PC-3 (cell line): ENCODE results near the gene CERS2. TPM values are rescaled to one million over a fixed set of nuclear protein-coding genes. Genes with fewer than 3 reads are reported as not detected.

Source experiments
- ATAC-seq: fragments of 200-7000 bp; cut with Tn5 transposase; 2 replicates; pipeline ENCODE4 v1.9.1; 2020; ENCODE audit warnings: mild to moderate bottlenecking, moderate library complexity
- BruUV-seq: library from RNA; stranded (reverse); fragments of 400-500 nt; replicated peaks from 2 replicates; lab custom pipeline; 2021; lab: Mats Ljungman, UMichigan
- CTCF ChIA-PET: fragments of 300-600 bp; sonication (Branson Sonifier 250); formaldehyde crosslinking; loops from one replicate; lab custom pipeline; 2022; ENCODE audit warnings: antibody characterized with exemption; lab: Charles Lee
- POLR2A ChIA-PET: fragments of 300-600 bp; sonication (Branson Sonifier 250); formaldehyde crosslinking; loops from one replicate; lab custom pipeline; 2022; ENCODE audit warnings: antibody characterized with exemption; ENCODE audit not compliant: unreplicated experiment; lab: Charles Lee
- DNase-seq: peaks from one replicate; pipeline ENCODE4 v3.0.0-alpha.2; 2015
- H2AFZ ChIP-seq: fragments of 300-600 bp; sonication (generic); 2 replicates; pipeline ENCODE4 v1.6.0; 2016; ENCODE audit warnings: antibody characterized with exemption, low read length
- H3F3A ChIP-seq: fragments of 300-600 bp; sonication (generic); one replicate; pipeline ENCODE4 v1.6.0; 2017; ENCODE audit warnings: antibody characterized with exemption, low read length, control low read depth, mild to moderate bottlenecking; ENCODE audit not compliant: unreplicated experiment
- H3K27ac ChIP-seq: fragments of 300-600 bp; sonication (generic); 2 replicates; pipeline ENCODE4 v1.5.1; 2016; ENCODE audit warnings: mild to moderate bottlenecking, low read length
- H3K27me3 ChIP-seq: fragments of 300-600 bp; sonication (generic); 2 replicates; pipeline ENCODE4 v1.6.1; 2016; ENCODE audit warnings: low read length, mixed read lengths
- H3K36me3 ChIP-seq: fragments of 300-600 bp; sonication (generic); 2 replicates; pipeline ENCODE4 v1.6.1; 2016; ENCODE audit warnings: low read depth, mixed run types, low read length, mixed read lengths
- H3K4me1 ChIP-seq: fragments of 300-600 bp; sonication (generic); 2 replicates; pipeline ENCODE4 v1.5.1; 2016; ENCODE audit warnings: low read length; ENCODE audit not compliant: insufficient read depth
- H3K4me2 ChIP-seq: fragments of 300-600 bp; sonication (generic); 2 replicates; pipeline ENCODE4 v1.6.0; 2016; ENCODE audit warnings: low read length
- H3K4me3 ChIP-seq: fragments of 300-600 bp; sonication (generic); 2 replicates; pipeline ENCODE4 v1.5.1; 2016; ENCODE audit warnings: mild to moderate bottlenecking, low read length, mixed read lengths
- H3K79me2 ChIP-seq: fragments of 300-600 bp; sonication (generic); 2 replicates; pipeline ENCODE4 v1.6.1; 2017; ENCODE audit warnings: low read length, mixed read lengths
- H3K9ac ChIP-seq: fragments of 300-600 bp; sonication (generic); 2 replicates; pipeline ENCODE4 v1.6.0; 2016; ENCODE audit warnings: mild to moderate bottlenecking, low read length
- H3K9me2 ChIP-seq: fragments of 300-600 bp; sonication (generic); replicated peaks from 2 replicates; pipeline ENCODE4 v1.6.1; 2016; ENCODE audit warnings: mixed run types, low read length, mixed read lengths
- H3K9me3 ChIP-seq: fragments of 300-600 bp; sonication (generic); 2 replicates; pipeline ENCODE4 v1.6.1; 2016; ENCODE audit warnings: low read length, mixed read lengths
- H4K20me1 ChIP-seq: fragments of 300-600 bp; sonication (generic); 2 replicates; pipeline ENCODE4 v1.6.1; 2016; ENCODE audit warnings: low read length, mixed read lengths
- EZH2 ChIP-seq: fragments of 300-600 bp; sonication (generic); IDR thresholded peaks from one replicate; pipeline ENCODE4 v1.6.1; 2017; ENCODE audit warnings: antibody characterized with exemption, mild to moderate bottlenecking, low read length; ENCODE audit not compliant: unreplicated experiment
- EZH2phosphoT487 ChIP-seq: fragments of 300-600 bp; sonication (generic); IDR thresholded peaks from 2 replicates; pipeline ENCODE4 v1.6.1; 2018; ENCODE audit warnings: mild to moderate bottlenecking, antibody characterized with exemption, low read length, borderline replicate concordance
- intact Hi-C: fragments of 100-400 bp; cut with micrococcal nuclease; formaldehyde crosslinking; loops from 2 replicates; pipeline ENCODE4 v1.9.0; 2023
- total RNA-seq: library from RNA; depleted of rRNA; stranded (reverse); fragments of >200 nt; gene quantifications from 2 replicates; pipeline ENCODE4 v1.2.3, GENCODE V29; 2014
- TF ChIP-seq, protein P1 (sequence below): fragments of 300-600 bp; sonication (generic); conservative IDR thresholded peaks from 2 replicates; pipeline ENCODE4 v1.5.1; 2017; ENCODE audit warnings: antibody characterized with exemption, low read depth, mild to moderate bottlenecking, low read length

Gene CERS2
- total RNA-seq, 1 experiment from 2014 or later: 176 TPM

DNA sequence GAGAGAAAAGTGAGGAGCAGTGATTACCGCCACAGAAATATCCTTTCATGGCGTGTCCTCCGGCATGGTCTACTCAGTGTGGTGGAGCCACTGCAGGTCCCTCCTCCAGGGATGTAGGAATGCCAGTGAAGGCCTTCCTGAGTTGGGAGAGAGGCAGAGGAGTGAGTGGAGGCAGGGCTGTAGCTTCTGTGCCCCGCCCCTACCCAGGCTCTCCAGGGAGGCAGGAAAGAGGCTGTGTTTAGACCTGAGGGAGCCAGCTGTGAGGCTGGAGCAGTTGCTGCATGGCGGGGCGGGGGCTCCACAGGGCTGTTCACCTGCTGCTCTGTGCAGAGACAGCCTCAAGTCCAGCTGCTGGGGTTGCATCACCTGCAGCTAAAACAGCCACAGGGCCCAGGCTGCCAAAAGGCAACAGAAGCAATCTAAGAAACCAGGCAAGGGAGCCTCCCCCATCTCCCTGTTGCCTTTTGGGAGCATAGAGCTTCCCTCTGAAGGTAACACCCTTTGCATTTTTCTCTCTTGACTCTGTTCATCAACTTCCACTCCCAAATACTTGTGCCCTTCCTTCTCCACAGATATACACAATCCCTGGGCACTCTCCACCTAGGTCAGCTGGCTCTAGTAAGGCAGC lies 6.7 kb upstream of the CERS2 start:
- intact Hi-C loops: no loop called here
- Histone ChIP-seq H3K9me3 (no peaks in the 10 kb centered on the region), H3K4me2 (0 out of 2 replicates have a peak overlapping the region, but pooled peaks have one; percentile 2), H3K36me3 (no peaks in the 10 kb centered on the region; the same call in 1 of the 2 replicates), H3K4me3 (no peak overlapping the region), H3K27me3 (no peaks in the 10 kb centered on the region), H3K27ac (no peak overlapping the region), H3K4me1 (peaks cover 45% of the 10 kb centered on the region), H3F3A (peaks cover 4% of the 10 kb centered on the region), H3K9me2 (no peaks in the 10 kb centered on the region), H4K20me1 (no peaks in the 10 kb centered on the region), H3K79me2 (no peaks in the 10 kb centered on the region), H2AFZ (peak overlapping the region; percentile 10; the same call in 1 of the 2 replicates), H3K9ac (no peak overlapping the region)
- ATAC-seq (peak; percentile 34), DNase-seq (peak; percentile 54)
- TF ChIP-seq, protein P1, sequence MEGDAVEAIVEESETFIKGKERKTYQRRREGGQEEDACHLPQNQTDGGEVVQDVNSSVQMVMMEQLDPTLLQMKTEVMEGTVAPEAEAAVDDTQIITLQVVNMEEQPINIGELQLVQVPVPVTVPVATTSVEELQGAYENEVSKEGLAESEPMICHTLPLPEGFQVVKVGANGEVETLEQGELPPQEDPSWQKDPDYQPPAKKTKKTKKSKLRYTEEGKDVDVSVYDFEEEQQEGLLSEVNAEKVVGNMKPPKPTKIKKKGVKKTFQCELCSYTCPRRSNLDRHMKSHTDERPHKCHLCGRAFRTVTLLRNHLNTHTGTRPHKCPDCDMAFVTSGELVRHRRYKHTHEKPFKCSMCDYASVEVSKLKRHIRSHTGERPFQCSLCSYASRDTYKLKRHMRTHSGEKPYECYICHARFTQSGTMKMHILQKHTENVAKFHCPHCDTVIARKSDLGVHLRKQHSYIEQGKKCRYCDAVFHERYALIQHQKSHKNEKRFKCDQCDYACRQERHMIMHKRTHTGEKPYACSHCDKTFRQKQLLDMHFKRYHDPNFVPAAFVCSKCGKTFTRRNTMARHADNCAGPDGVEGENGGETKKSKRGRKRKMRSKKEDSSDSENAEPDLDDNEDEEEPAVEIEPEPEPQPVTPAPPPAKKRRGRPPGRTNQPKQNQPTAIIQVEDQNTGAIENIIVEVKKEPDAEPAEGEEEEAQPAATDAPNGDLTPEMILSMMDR: no peak
- no peak for TF ChIP-seq EZH2
- no peak for TF ChIP-seq EZH2phosphoT487
- ChIA-PET POLR2A (interaction anchor here (0.5 to 0.6 kb wide), 2 partner anchors 383 to 403 kb away, joined by 3 to 19 read pairs; no protein-coding TSS in a partner anchor), CTCF (interaction anchor here (0.8 to 1.8 kb wide), 3 partner anchors 13 to 465 kb away, joined by 3 to 16 read pairs (median 3); partner anchors contain the start of gene FALEC)
- BruUV-seq: no TSS peak

DNA sequence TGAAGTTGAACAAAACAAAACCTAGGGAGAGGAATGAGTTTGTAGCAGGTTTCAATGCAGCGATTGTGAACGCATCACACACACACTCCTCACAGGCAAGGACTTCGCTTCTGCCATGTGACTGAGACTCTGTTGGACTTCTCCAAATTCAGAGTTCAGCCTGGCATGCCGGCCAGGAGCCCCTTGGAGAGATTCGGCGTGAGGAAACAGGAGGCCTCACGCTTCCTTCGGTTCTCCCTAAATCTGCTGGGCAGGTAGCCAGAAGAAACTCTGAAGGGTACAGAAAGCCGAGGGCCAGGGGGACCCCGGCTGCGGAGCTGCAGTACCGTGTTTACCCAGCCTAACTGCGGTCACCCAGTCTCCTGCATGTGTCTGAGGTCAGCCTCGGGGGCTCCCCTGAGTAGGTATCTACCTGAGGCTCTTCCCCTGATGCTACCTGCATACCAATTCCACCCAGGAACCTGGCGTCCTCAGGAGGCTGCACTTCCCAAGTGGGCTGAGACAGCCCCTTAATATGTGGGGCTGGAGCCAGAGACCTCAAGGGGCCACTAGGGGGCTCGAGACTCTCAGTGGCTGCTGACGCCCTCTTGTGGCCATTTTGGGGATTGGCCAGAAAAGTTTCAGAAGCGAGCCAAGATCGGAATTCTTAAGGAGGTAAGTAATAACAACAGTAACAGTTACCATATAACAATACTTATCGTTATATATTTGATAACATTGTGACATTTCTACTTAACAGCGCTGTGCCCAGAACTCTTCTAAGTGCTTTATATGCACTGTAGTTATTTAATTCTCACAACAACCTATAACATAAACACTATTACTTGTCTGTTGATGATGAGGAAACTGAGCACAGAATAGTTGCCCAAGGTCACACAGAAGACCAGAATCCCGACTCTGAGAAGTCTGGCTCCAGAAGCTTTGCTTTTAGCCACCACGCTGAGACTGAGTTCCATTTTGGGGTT lies 4.7 kb upstream of the CERS2 start:
- Histone ChIP-seq H3K27ac (no peak overlapping the region), H3K9me3 (no peaks in the 10 kb centered on the region), H3K4me1 (peaks cover 42% of the 10 kb centered on the region), H3K9me2 (no peaks in the 10 kb centered on the region), H3K4me2 (peak overlapping the region; percentile 27), H3K79me2 (no peaks in the 10 kb centered on the region), H2AFZ (peak overlapping the region; percentile 61), H3F3A (peaks cover 4% of the 10 kb centered on the region), H3K9ac (no peak overlapping the region), H4K20me1 (no peaks in the 10 kb centered on the region), H3K36me3 (no peaks in the 10 kb centered on the region; the same call in 1 of the 2 replicates), H3K4me3 (no peak overlapping the region), H3K27me3 (no peaks in the 10 kb centered on the region)
- intact Hi-C loops: loop anchor here (1.0 to 5.0 kb wide), 5 partner anchors 17 to 357 kb away; partner anchors contain the start of gene MINDY1
- no TSS peak for BruUV-seq
- TF ChIP-seq, protein P1: peak; percentile 100
- TF ChIP-seq EZH2: no peak
- TF ChIP-seq EZH2phosphoT487: no peak
- ATAC-seq (peak; percentile 13), DNase-seq (peak; percentile 99)
- CTCF ChIA-PET: no interaction called here
- POLR2A ChIA-PET: no interaction called here
